Stimulated activated CD4-positive, alpha-beta T cell treated with anti-CD3 and anti-CD28 coated beads, Interleukin-12 subunit alpha, Interleukin-12 subunit beta, amount 100 ng/mL, for 24 hours (primary cell): ENCODE results near the gene JMJD1C.
"Not testable (repeated sequence)": the region's sequence is repeated elsewhere in the genome, so short reads cannot be mapped to it uniquely, and the experiment has no call there.

Source experiments
- DNase-seq, 2 experiments: peaks; one replicate each; pipeline ENCODE4 v3.0.0-alpha.2; 2020; ENCODE audit warnings: low read depth in 2 of 2

The JMJD1C gene

GRCh38 chr10:63365976-63366765, 99.6 kb downstream of the JMJD1C start:
- no peak for DNase-seq

GRCh38 chr10:63364918-63365317, 100.9 kb downstream of the JMJD1C start:
- DNase-seq: no peak

DNA sequence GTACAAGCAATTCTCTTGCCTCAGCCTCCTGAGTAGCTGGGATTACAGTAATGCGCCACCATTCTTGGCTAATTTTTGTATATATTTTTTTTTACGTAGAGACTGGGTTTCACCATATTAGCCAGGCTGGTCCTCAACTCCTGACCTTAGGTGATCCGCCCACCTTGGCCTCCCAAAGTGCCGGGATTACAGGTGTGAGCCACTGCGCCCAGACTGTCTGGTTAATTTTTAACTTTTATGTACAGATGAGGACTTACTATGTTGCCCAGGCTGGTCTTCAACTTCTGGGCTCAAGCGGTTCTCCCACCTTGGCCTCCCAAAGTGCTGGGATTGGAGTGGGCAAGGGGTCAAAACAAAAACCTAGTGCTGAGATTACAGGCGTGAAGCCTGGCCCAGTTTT, 101.8 kb downstream of the JMJD1C start:
- no peak for DNase-seq

DNA sequence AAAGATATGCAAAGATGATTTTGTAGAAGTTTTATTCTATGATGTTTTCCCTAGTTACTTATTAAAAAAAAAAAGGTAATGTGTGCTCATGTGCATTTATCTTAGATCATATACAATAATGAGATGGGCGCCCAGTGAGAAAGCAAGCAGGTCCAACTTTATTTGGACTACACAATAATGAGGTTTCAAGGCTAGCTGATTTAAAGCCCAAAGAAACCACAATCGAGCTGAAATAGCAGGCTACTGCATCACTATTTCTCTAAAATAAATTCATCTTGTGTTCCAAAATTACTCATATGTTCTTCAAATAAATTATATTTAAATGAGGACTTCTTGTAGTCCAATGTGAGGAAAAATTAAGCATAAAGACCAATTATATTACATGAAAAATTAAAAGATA, 110.1 kb downstream of the JMJD1C start:
- DNase-seq: no peak

DNA sequence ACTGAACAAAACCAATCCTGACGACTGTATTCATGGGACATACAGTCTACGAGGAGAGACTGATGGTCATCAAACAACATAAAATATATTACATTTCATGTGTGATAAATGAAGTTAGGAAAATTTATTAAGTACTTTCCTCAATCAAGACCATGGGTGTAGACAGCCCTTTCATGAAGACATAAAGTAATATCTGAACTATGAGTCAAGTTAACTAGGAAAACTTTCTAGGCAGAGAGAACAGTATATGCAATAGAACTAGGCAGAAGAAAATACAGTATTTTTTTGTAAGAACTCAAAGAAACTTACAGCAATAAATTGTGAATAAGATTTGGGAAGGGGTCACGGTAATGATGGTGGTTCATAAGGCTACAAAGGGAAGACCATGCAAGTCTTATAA, 112.8 kb downstream of the JMJD1C start:
- DNase-seq: no peak

- DNase-seq: no peak
These were observed 117.4 kb downstream of the JMJD1C start for GRCh38 chr10:63348245-63348850.

DNA sequence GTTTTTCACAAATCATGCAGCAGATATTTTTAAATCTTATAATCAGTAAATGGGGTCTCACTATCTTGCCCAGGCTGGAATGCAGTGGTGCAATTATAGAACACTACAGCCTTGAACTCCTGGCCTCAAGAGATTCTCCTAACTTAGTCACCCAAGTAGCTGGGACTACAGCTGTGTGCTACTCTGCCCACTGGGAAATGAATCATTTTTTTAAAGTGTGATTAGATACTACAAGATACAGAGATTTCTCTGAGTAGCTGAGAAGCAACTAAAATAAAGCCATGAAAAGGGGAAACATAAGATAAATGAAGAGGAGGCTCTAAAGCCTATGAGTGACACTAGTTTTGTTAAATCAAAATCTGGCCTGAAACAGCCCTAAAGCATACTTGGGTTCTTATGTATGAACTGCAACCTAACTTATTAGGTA, 119.7 kb downstream of the JMJD1C start:
- DNase-seq: no peak

DNA sequence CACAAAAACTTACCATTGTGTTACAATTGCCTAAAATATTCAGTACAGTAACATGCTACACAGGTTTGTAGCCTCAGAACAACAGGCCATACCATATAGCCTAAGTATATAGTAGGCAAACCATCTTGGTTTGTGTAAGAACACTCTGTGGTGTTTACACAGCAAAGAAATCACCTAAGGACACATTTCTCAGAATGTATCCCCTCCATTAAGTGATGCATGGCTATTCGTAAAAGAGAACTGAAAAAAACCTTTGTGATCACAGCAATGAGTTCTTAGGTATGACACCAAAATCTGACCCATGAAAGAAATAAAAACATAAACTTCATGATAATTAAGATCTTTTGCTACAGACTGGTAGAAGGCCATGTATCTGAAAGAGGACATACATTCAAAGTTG, 121.5 kb downstream of the JMJD1C start:
- no peak for DNase-seq

GRCh38 chr10:63343476-63343875, 122.3 kb downstream of the JMJD1C start:
- DNase-seq: no peak

DNA sequence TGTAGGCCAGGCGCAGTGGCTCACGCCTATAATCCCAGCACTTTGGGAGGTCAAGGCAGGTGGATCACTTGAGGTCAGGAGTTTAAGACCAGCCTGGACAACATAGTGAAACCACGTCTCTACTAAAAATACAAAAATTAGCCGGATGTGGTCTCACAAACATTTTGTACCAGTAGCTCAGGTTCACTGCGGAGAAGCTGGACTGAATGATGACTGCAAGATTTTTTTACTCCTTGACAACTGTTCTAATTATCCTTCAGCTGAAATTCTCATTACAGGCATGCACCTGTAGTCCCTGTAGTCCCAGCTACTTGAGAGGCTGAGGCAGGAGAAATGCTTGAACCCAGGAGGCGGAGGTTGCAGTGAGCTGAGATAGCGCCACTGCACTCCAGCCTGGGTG, 126.1 kb downstream of the JMJD1C start:
- DNase-seq: not testable (repeated sequence)

DNA sequence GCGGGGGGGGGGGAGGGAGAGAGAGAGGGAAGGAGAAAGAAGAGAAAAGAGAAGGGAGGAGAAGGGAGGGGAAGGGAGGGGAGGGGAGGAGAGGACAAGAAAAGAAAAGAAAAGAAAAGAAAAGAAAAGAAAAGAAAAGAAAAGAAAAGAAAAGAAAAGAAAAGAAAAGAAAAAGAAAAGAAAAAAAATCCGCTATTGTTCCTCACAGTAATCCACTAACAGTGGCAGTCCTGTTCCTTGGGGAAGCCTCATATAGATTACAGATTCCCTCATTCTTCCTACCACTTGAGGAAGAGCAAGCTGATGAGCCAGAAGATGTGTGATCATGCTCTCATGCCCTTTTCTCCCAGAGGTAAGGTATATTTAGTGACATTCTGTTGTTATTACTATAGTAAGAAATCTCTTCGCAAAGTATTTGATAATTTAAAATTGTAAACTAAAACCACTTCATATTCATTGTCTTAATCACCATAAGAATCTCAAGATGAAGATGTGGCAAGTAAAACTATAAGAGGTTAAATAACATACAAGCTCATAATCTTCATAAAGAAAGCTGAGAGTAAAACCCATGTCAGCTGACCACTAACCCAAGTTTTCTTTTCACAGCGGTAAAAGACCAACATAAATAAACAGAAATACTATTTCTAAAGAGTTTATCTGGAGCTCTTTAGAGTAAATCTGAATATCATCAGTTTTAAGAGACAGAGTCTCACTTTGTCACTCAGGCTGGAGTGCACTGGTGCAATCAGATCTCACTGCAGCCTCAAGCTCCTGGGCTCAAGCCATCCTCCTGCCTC, 128.1 kb downstream of the JMJD1C start:
- no peak for DNase-seq

GRCh38 chr10:63331586-63331985, 134.2 kb downstream of the JMJD1C start:
- DNase-seq: no peak

DNA sequence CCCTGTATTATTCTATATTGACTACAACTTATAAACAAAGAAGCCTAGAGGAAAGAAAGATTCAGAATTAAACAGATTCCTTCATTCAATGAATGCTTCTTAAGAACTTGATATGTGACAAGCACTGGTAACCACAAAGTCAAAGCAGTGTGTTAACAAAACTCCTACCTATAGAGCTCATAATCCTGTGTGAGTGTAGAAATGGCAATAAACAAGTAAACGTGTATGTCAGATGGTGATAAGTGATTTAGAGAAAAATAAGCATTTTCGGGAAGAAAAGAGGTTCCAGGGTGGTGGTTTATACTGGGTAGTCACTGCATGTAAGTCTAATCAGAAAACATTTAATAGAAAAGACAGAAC, 141.3 kb downstream of the JMJD1C start:
- DNase-seq: no peak

GRCh38 chr10:63323701-63324494, 141.9 kb downstream of the JMJD1C start:
- DNase-seq: no peak

DNA sequence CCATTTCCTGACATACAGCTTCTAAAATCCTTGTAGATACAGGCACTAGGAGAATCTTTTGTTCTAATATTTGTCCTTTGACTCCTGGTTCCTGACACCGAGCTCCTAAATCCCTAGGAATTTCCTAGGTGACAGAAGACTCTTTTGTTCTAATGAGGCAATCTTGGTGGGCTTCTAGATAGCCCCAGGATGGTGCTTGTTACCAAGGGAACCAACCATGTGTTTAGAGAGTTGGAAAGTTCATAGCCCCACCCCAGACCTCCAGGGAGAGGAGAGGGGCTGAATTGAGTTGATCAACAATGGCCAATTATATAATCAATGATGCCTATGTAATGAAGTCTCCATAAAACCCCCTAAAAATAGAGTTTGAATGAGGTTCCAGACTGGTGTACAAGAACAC, 145.1 kb downstream of the JMJD1C start:
- no peak for DNase-seq

DNA sequence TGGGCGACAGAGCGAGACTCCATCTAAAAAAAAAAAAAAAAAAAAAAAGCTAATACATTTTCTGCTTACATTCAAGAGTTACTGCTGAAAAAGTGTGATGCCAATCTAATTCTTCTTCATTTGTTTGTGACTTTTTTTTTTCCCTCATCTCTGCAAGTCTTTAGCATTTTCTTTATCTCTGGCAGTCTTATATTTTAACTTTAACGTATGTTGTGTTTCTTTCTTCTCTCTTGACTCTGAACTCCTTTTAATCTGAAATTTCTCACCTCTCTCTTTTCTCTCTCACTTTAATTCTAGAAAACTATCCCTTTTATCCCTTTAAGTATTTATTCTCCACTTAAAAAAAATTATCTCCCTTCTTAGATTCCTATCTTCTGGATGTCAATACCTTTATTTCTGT, 146.5 kb downstream of the JMJD1C start:
- no peak for DNase-seq

GRCh38 chr10:63318491-63318890, 147.3 kb downstream of the JMJD1C start:
- DNase-seq: no peak

DNA sequence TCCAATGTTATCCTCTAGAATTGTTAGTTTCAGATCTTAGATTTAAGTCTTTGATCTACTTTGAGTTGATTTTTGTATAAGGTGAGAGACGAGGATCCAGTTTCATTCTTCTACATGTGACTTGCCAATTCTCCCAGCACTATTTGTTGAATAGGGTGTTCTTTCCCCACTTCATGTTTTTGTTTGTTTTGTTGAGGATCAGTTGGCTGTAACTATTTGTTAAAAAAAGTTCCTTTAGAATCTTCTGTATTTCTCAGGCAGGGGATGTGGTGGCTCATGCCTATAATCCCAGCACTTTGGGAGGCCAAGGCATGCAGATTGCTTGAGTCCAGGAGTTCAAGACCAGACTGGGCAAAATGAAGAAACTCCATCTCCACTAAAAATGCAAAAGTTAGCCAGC, 151.8 kb downstream of the JMJD1C start:
- no peak for DNase-seq

DNA sequence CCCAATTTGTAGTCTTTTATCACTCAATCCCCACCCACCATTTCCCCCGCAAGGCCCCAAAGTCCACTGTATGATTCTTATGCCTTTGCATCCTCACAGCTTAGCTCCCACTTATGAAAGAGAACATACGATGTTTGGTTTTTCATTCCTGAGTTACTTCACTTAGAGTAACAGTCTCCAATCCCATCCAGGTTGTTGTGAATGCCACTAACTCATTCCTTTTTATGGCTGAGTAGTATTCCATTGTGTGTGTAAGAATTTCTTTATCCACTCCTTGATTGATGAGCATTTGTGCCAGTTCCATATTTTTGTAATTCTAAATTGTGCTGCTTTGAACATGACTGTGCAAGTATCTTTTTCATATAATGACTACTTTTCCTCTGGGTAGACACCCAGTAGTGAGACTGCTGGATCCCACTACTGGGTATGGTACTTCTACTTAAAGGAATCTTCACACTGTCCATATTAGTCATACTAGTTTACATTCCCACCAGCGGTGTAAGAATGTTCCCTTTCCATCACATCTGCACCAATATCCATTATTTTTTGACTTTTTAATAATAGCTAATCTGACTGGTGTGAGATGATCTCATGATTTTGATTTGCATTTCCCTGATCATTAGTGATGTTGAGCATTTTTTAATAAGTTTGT, 152.6 kb downstream of the JMJD1C start:
- no peak for DNase-seq

DNA sequence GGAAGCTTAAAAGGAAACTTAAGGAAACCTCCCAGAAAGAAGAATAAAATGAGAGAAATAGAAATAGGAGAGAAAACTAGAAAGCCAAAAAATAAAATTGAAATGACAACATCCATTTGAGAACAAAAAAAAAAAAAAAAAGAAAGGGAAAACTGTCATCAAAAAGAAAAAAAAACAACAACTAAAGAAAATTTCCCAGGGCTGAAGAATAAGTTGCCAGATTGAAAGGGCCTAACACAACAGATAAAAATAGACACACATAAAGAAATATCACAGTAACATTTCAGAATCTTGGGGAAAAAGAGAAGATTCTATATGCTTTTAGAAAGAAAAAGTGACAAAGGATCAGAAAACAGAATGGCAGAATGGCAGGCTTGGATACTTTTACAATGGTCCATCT, 157.1 kb downstream of the JMJD1C start:
- no peak for DNase-seq

- no peak for DNase-seq
These were observed 161.6 kb downstream of the JMJD1C start for GRCh38 chr10:63304146-63304545.

DNA sequence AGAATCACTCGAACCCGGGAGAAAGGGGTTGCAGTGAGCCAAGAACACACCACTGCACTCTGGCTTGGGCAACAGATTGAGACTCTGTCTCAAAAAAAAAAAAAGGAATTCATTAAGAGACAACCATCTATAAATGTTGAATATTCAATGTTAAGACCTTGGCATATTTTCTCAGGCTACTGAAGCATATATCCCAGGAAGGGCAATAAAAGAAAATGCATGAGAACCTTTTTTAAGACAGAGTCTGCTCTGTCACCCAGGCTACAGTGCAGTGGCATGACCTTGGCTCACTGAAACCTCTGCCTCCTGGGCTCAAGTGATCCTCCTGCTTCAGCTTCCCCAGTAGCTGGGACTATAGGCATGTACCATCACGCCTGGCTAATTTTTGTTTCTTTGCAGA, 165.0 kb downstream of the JMJD1C start:
- DNase-seq: no peak
